ENCODE data around the gene MAD1L1. TPM values are rescaled to one million over a fixed set of nuclear protein-coding genes. Genes with fewer than 3 reads are reported as not detected.

The MAD1L1 gene
- total RNA-seq, 1 experiment from 2014 or later = 46.7 TPM

DNA sequence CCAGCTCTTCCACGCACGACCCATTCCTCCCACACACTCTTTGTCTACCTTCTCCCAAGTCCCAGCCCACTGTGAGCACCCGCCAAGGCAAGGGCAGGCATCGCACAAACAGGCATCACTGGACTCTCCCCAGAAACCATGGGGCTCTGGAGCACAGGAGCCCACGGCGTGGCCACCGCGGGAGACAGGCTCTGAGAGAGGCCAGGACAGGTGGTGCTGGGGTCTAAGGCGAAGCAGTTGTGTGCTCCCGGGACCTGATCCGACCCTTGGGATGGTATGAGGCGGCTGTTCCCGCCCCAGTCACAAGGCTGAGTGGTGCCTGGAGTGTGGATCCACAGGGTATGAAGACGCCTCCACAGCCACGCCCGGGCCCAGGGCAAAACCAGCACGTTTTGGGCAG is 156.9 kb downstream of the MAD1L1 start:
- ChIA-PET POLR2A (ENCODE audit: low non-redundant PET) (no interaction called here), CTCF (no interaction called here)
- no TSS peak for BruUV-seq (replicated peaks)
- Histone ChIP-seq H3K4me3 (ENCODE audit: low read depth, low read length, poor library complexity, severe bottlenecking) (no peak overlapping the region), H3K27ac (ENCODE audit: low read depth, low read length, poor library complexity, severe bottlenecking) (no peak overlapping the region), H3K27me3 (replicated peaks; ENCODE audit: insufficient read depth, low read depth, low read length, poor library complexity) (no peaks in the 10 kb centered on the region), H3K9me3 (ENCODE audit: low read depth, low read length, poor library complexity, severe bottlenecking) (no peaks in the 10 kb centered on the region), H3K4me1 (ENCODE audit: insufficient read depth, low read length, poor library complexity, severe bottlenecking) (peaks cover 18% of the 10 kb centered on the region), H3K36me3 (ENCODE audit: insufficient read depth, low read length, poor library complexity, severe bottlenecking) (no peaks in the 10 kb centered on the region)
- no peak for TF ChIP-seq CTCF (conservative IDR thresholded peaks at IDR 0.05; ENCODE audit: low read depth, low read length)
- no peak for TF ChIP-seq EZH2 (IDR thresholded peaks at IDR 0.05; ENCODE audit: borderline replicate concordance, low read depth, low read length, poor library complexity, severe bottlenecking)
- intact Hi-C loops (cut with micrococcal nuclease; ENCODE audit: unreplicated experiment) = no loop called here
- no peak for DNase-seq (ENCODE audit: low spot score)

DNA sequence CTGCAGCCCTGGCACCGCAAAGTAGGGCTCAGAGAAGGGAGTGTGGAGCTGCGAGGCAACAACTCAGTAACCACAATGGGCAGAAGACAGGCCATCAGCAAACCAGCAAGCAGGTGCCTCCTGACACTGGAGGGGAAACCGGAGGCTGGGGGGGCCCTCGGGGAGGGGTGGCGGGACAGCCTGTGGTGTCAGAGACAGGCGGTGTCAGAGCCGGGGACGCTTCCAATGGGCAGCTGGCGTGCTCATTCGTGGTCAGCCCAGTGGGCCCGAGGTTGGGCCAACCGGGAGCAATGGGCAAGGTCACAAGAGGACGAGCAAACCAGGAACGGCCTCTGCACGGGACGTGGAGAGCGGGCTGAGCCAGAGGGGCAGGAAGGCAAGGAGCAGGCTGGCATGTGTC is 158.1 kb downstream of the MAD1L1 start:
- no peak overlapping the region for H3K4me3 ChIP-seq (ENCODE audit: low read depth, low read length, poor library complexity, severe bottlenecking)
- H3K4me1 ChIP-seq (ENCODE audit: insufficient read depth, low read length, poor library complexity, severe bottlenecking) = peaks cover 18% of the 10 kb centered on the region
- no peak overlapping the region for H3K27ac ChIP-seq (ENCODE audit: low read depth, low read length, poor library complexity, severe bottlenecking)
- no peak for TF ChIP-seq EZH2 (IDR thresholded peaks at IDR 0.05; ENCODE audit: borderline replicate concordance, low read depth, low read length, poor library complexity, severe bottlenecking)
- TF ChIP-seq CTCF (conservative IDR thresholded peaks at IDR 0.05; ENCODE audit: low read depth, low read length) = no peak
- ChIA-PET CTCF (interaction anchor here (0.5 to 0.6 kb wide), 2 partner anchors 66 to 100 kb away, joined by 3 to 14 read pairs; no protein-coding TSS in a partner anchor), POLR2A (ENCODE audit: low non-redundant PET) (no interaction called here)
- DNase-seq (ENCODE audit: low spot score) = no peak
- H3K9me3 ChIP-seq (ENCODE audit: low read depth, low read length, poor library complexity, severe bottlenecking) = no peaks in the 10 kb centered on the region
- intact Hi-C loops (cut with micrococcal nuclease; ENCODE audit: unreplicated experiment) = no loop called here
- BruUV-seq (replicated peaks) = no TSS peak
- H3K36me3 ChIP-seq (ENCODE audit: insufficient read depth, low read length, poor library complexity, severe bottlenecking) = no peaks in the 10 kb centered on the region
- H3K27me3 ChIP-seq (replicated peaks; ENCODE audit: insufficient read depth, low read depth, low read length, poor library complexity) = no peaks in the 10 kb centered on the region

DNA sequence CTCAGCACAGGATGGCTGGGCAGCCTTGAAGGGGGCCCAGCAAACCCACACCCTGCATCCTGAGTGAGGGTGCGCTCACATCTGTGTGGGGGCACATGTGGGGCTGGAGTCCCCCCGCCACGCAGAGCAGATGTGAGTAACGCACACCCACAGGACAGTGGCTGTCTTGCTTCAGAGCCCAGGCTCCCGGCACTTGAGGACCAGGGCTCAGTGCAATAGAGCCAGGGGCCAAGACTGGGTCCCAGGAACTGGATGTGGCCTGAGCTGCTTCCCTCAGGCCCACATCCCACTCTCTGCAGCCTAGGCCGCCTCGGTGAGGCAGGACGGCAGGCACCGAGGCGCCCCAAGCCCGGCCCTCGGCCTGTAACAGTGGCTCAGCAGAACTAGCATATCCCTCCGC is 159.9 kb downstream of the MAD1L1 start:
- BruUV-seq (replicated peaks) = no TSS peak
- no peak for DNase-seq (ENCODE audit: low spot score)
- H3K4me1 ChIP-seq (ENCODE audit: insufficient read depth, low read length, poor library complexity, severe bottlenecking) = peaks cover 7% of the 10 kb centered on the region
- POLR2A ChIA-PET (ENCODE audit: low non-redundant PET) = no interaction called here
- intact Hi-C loops (cut with micrococcal nuclease; ENCODE audit: unreplicated experiment) = no loop called here
- CTCF ChIA-PET = no interaction called here
- no peaks in the 10 kb centered on the region for H3K36me3 ChIP-seq (ENCODE audit: insufficient read depth, low read length, poor library complexity, severe bottlenecking)
- no peaks in the 10 kb centered on the region for H3K9me3 ChIP-seq (ENCODE audit: low read depth, low read length, poor library complexity, severe bottlenecking)
- no peak overlapping the region for H3K4me3 ChIP-seq (ENCODE audit: low read depth, low read length, poor library complexity, severe bottlenecking)
- H3K27ac ChIP-seq (ENCODE audit: low read depth, low read length, poor library complexity, severe bottlenecking) = no peak overlapping the region
- no peak for TF ChIP-seq EZH2 (IDR thresholded peaks at IDR 0.05; ENCODE audit: borderline replicate concordance, low read depth, low read length, poor library complexity, severe bottlenecking)
- no peak for TF ChIP-seq CTCF (conservative IDR thresholded peaks at IDR 0.05; ENCODE audit: low read depth, low read length)
- H3K27me3 ChIP-seq (replicated peaks; ENCODE audit: insufficient read depth, low read depth, low read length, poor library complexity) = no peaks in the 10 kb centered on the region
